Embryonic facial prominence (tissue), 1 donor: ENCODE results near the gene TLE6.
"Not testable (repeated sequence)": the region's sequence is repeated elsewhere in the genome, so short reads cannot be mapped to it uniquely, and the experiment has no call there.

Experiments used
- DNase-seq: peaks from one replicate; pipeline ENCODE4 v3.0.0-alpha.2; 2016; ENCODE audit errors: extremely low spot score

The TLE6 gene

DNA sequence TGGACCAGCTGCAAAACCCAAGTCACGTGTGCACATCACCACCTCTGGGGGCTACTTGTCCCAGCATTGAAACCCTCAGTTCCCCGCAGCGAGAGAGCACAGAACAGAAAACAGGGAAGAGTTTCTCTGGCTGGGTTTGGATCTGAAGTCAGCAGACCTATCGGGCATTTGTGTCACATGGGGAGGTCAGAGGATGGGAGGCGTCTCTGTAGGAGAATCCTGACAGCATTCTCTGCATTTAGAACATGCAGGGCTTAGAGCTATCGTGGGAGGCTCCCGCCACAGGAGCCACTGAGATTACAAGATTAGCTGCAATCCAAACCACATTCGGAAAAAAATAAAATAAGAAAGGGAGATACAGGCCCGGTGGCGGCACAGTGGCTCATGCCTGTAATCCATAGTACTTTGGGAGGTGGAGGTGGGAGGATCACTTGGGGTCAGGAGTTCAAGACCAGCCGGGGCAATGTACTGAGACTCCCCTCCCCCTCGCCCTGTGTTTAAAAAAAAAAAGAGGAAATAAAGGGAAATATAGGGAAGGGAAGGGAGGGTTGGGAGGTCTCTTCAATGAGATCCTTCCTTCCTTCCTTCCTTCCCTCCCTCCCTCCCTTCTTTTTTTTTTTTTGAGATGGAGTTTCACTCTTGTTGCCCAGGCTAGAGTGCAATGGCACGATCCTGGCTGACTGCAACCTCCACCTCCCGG lies 2.9 kb upstream of the TLE6 start:
- no peak for DNase-seq

DNA sequence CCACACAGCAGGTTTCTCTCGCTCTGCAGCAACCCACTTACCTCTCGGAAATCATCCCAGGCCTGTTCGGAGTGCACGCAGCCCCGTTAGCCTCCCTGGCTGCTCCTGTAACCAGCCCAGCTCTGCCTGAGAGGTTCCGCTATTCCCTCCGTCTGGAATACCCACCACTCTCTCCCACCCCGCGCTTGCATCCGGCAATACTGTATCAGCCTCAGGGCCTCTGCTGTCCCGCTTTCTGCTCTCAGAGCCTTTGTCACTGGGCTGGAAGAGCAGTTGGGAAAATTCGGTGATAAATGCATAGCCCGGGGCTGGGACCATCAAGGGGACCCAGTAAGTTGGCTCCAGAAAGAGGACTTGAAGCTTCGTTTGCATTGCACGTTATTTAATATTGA lies 759 bp upstream of the TLE6 start:
- no peak for DNase-seq

GRCh38 chr19:2977746-2978138 lies 378 bp downstream of the TLE6 start:
- no peak for DNase-seq

DNA sequence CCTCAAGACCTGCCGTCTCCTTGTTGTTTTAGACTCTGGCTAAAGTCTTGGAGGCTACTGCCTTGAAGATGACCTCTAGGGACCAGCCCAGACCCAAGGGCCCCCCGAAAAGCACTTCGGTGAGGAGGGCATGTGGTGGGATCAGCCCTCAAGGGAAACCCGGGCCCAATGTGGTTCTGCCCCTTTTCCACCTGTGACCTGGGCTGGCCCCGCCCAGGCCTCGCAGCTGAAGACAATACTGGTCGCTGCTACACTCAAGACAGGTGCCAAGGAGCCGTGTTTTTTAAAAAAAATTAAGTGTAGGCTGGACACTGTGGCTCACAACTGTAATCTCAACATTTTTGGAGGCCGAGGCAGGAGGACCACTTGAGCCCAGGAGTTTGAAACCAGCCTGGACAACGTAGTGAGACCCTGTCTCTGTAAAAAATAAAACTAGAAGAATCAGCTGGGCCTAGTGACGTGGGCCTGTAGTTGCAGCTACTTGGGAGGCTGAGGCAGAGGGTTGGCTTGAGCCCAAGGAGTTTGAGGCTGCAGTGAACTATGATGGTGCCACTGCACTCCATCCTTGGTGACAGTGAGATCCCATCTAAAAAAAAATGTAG lies 903 bp downstream of the TLE6 start:
- no peak for DNase-seq

GRCh38 chr19:2978772-2979171 lies 1.4 kb downstream of the TLE6 start:
- DNase-seq: no peak

- no peak for DNase-seq
Measured at GRCh38 chr19:2981898-2982297, 4.5 kb downstream of the TLE6 start.

DNA sequence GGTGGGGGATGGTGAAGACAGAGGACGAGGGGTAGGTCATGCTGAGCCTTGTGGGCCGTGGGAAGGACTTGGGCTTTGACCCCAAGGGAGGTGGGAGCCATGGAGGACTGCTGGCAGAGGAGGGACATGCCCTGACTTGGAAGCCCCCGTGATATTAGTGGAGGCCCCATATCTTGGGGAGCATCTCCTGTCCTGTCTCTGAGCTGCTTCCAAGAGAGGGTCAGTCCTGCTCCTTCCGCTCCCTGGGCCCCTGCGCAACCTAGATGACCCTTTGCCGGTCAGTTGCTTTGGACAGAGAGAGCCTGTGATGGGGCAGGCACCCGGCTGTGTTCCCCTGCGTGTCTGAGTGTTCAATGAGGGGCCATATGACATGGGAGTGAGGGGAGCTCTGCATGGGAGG lies 5.2 kb downstream of the TLE6 start:
- DNase-seq: no peak

DNA sequence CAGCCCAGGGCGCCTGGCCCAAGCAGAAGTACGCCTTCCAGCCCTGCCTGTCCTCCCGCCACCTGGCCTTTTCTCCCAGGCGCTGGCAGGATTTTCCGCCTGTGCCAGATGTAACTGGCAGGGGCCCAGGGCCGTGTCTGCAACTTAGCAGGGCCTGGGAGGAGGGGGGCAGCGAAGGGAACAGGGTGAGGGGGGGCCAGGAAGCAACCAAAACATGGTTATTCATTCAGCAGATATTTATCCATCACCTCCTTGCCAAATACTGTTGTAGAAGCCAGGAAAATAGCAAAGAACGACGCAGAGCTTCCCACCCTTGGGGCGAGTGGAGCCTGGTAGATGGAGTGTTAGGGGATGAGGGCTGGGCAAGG lies 5.6 kb downstream of the TLE6 start:
- peak; percentile 68 for DNase-seq

GRCh38 chr19:2983351-2984214 lies 6.2 kb downstream of the TLE6 start:
- peak; percentile 49 for DNase-seq

DNA sequence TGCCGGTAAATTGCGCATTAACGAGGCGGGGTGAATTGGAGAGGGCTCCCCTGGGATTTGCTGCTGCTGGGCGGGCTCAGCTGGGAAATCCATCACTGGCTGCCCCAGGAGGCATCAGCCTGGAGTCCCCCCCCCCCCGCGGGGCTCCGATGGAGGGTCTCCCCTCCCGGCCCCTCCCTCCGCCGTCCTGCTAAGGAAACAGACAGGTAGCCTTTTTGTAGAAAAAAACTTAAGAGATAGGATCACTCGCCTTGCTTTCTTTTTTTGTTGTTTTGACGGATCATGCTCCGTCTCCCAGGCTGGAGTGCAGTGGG lies 6.8 kb downstream of the TLE6 start:
- no peak for DNase-seq

DNA sequence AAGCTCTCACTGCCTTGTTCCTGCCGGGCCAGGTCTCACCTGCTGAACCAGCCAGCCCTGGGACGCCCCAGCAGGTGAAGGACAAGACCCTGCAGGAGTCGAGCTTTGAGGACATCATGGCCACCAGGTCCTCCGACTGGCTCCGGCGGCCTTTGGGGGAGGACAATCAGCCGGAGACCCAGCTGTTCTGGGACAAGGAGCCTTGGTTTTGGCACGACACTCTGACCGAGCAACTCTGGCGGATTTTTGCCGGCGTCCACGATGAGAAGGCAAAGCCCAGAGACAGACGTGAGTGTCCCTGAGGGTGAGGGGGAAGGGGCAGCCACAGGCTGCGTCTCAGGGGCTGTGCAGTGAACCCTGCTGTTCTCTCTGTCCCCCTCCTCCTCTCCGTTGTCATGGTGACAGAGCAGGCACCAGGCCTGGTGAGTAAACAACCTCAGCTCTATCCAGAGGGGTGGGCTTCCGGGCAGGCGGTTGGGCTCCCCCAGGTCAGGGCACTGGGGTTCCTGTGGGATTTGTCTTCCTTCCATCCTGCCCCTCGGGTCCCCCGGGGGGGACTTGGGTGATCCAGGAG lies 9.7 kb downstream of the TLE6 start:
- no peak for DNase-seq

GRCh38 chr19:2987797-2988196 lies 10.4 kb downstream of the TLE6 start:
- DNase-seq: no peak

DNA sequence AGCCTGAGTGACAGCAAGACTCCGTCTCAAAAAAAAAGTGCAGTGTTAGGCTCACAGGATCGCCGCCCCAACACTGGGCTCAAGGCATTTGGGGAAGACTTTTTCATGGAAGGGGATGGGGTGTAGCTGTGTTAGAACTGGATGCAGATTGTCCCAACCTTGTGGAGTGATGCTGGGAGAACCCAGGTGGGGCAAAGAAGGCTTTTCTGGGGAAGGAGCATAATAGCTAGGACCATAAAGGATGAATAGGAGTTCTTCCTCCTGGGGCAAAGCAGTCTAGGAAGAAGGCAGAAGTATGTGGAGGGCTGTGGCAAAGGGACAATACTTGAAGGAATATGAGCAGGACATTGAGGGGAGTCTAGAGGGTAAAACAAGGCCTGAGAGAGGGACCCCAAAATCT lies 11.2 kb downstream of the TLE6 start:
- DNase-seq: no peak

DNA sequence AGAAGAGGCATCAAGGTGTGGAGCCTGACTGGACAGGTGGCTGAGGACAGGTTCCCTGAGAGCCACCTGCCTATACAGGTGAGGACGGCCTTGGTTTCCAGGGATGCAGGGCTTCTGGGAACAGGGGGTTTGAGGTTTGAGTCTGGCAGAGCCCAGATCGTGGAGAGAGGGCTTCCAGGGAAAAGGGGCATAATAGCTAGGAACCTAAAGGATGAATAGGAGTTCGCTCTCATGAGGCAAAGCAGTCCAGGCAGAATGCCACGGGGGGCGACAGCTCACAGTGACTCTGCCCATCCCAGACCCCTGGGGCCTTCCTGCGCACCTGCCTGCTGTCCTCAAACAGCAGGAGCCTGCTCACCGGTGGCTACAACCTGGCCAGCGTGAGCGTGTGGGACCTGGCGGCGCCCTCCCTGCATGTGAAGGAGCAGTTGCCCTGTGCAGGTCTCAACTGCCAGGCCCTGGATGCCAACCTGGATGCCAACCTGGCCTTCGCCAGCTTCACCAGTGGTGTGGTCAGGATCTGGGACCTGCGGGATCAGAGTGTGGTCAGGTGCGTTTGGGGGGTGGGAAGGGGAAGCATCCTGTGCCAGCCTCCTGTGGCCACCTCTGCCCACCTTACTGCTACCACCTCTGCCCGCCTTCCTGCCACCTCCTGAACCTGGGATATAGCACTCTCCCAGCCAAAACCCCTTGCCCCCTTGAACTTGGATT lies 12.0 kb downstream of the TLE6 start:
- no peak for DNase-seq

GRCh38 chr19:2992333-2992732 lies 15.0 kb downstream of the TLE6 start:
- not testable (repeated sequence) for DNase-seq

DNA sequence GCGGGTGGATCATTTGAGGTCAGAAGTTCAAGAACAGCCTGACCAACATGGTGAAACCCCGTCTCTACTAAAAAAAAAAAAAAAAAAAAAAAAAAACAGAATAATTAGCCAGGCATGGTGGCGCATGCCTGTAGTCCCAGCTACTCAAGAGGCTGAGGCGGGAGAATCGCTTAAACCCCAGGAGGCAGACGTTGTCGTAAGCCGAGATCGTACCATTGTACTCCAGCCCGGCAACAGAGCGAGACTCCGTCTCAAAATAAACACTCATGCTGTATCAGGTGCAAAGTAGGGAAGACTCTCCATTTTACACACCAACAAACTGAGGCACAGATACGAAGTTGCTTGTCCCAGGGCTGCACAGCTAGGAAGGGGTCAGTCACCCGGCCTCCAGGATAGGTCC lies 15.6 kb downstream of the TLE6 start:
- no peak for DNase-seq

DNA sequence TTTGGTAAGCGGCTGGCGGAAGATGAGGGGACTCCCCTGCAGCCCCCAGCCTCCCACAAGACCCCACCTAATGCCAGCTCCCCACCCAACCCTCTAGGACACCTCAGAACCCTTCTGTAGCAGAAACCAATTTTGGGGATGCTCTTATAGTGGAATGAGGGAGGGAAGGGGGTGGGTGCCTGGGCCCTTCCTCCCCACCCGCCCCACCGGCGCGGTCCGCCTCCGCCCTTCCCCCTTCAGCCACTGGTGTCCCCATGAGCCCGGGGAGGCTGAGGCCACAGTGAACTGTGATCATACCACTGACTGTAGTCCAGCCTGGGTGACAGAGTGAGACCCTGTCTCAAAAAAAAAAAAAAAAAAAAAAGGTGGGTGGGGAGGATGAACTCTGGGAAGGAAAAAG lies 16.2 kb downstream of the TLE6 start:
- DNase-seq: no peak

DNA sequence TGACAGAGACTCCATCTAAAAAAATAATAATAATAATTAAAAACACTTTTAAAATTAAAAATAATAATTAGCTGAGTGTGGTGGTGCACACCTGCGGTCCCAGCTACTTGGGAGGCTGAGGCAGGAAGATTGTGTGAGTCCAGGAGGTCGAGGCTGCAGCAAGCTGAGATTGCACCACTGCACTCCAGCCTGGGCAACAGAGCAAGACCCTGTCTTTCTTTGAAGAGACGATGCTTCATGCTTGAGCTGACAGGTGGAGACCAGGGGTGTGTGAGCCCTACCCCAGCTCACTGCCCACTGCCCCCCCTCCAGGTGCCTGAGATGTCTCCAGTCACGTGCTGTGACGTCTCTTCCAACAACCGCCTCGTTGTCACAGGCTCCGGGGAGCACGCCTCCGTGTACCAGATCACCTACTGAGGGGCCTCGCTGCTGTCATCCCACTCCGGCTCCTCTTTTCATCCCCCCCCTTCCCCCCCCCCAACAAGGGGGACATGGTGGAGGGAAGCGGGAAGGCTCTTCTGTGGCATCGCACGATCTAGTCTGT lies 17.3 kb downstream of the TLE6 start:
- DNase-seq: no peak

- no peak for DNase-seq
Measured at GRCh38 chr19:2997720-2998119, 20.4 kb downstream of the TLE6 start.

- DNase-seq: no peak
Measured at GRCh38 chr19:2998642-2999041, 21.3 kb downstream of the TLE6 start.

GRCh38 chr19:3001235-3001800 lies 24.0 kb downstream of the TLE6 start:
- DNase-seq: no peak

GRCh38 chr19:3003046-3003445 lies 25.7 kb downstream of the TLE6 start:
- no peak for DNase-seq
